AG04449 (cell line): ENCODE data around the gene IL22.

ENCODE experiments used
- CTCF ChIA-PET: fragments of 350-600 bp; formaldehyde crosslinking; extraction: SDS; loops from one replicate; lab custom pipeline; 2021; ENCODE audit warnings: antibody characterized with exemption; lab: Yijun Ruan, JAX
- POLR2A ChIA-PET: fragments of 400-600, 350-600 bp; formaldehyde crosslinking; extraction: SDS; loops from one replicate; lab custom pipeline; 2020; ENCODE audit warnings: antibody characterized with exemption, inconsistent platforms; lab: Yijun Ruan, JAX
- DNase-seq: peaks from one replicate; pipeline ENCODE4 v3.0.0-alpha.2; 2010; ENCODE audit warnings: low read depth, low spot score
- H3K4me3 ChIP-seq: 2 replicates; pipeline ENCODE4 v1.5.1; 2011; ENCODE audit warnings: low read depth, mild to moderate bottlenecking, control low read depth, low read length
- CTCF ChIP-seq: IDR thresholded peaks from one replicate; pipeline ENCODE4 v1.5.1; 2011; ENCODE audit warnings: mild to moderate bottlenecking, moderate library complexity, low read length, control low read depth, inconsistent platforms; ENCODE audit not compliant: insufficient read depth; ENCODE audit errors: missing control alignments

The IL22 gene

GRCh38 chr12:68280240-68280639 is 26.8 kb upstream of the IL22 start:
- TF ChIP-seq CTCF, result no peak
- no peak for DNase-seq
- POLR2A ChIA-PET, result no interaction called here
- no peak overlapping the region for H3K4me3 ChIP-seq
- CTCF ChIA-PET, result no interaction called here

- POLR2A ChIA-PET, result no interaction called here
- no peak for DNase-seq
- H3K4me3 ChIP-seq, result no peak overlapping the region
- TF ChIP-seq CTCF, result no peak
- CTCF ChIA-PET, result no interaction called here
These were observed 26.0 kb upstream of the IL22 start for GRCh38 chr12:68279227-68280054.

DNA sequence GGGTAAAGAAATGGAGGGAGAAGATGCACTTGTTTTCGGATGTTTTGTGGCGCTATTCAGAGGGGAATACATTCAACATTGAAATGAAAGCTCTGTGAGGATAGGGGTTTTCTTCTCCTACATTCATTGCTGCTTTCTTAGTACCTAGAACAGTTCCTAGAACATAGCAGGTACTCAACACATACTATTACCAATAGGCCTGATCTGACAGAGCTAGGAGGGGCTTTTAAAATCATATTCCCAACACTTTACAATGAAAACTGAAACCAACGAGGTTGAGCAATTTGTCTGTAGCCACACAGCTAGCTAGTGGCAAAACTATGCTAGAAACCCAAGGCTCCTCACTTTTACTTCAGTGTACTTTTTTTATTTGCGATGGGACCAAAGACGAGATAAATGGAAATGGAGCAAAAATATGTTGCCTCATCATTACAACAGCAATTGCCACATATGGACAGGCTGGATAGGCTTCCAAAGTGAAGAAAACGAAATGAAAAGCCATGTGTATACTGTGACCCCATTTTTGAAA is 23.1 kb upstream of the IL22 start:
- no peak overlapping the region for H3K4me3 ChIP-seq
- no peak for TF ChIP-seq CTCF
- DNase-seq, result no peak
- ChIA-PET CTCF (no interaction called here), POLR2A (no interaction called here)

DNA sequence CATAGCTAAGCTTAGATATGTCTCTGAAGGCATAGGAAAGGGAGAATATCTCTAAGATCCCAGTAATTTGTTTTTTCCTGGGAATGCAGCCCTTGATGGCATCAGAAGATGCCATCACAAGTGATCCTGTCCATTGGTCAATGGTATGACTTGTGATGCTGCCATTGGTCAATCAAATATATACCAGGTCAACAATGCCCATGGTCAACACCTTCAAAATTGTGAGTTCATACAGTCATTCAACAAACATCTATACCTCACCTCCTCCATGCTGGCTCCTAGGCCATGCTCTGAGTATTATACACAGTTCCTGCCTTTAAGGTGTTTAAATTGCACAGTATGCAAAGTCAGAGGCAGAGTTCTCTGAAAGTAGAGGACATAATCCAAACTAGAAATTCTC is 19.3 kb upstream of the IL22 start:
- ChIA-PET CTCF (interaction anchor here (2.2 kb wide), 1 partner anchor 11 kb away, joined by 5 read pairs; no protein-coding TSS in a partner anchor), POLR2A (no interaction called here)
- DNase-seq, result no peak
- H3K4me3 ChIP-seq, result no peak overlapping the region
- no peak for TF ChIP-seq CTCF

DNA sequence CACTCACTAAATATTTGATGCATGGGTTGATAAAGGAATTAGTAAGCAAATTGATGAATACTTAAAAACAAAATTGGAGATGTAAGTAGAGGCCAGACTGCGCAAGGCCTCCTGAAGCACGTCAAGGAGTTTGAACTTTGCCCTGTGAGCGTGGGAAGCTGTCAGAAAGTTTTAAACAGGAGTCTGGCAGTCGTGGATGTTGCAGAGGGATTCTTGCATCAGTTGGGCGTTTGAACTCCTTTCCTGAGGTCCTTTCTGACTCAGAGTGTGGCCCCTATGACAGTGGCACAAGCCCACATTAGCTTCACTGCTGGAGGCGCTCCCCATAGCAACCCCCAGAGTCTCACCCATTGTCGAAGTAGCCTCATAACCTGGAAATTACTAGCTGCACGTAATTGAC is 17.9 kb upstream of the IL22 start:
- no peak for TF ChIP-seq CTCF
- H3K4me3 ChIP-seq, result no peak overlapping the region
- ChIA-PET POLR2A (no interaction called here), CTCF (interaction anchor here (1.1 kb wide), 1 partner anchor 12 kb away, joined by 3 read pairs; no protein-coding TSS in a partner anchor)
- DNase-seq, result no peak

DNA sequence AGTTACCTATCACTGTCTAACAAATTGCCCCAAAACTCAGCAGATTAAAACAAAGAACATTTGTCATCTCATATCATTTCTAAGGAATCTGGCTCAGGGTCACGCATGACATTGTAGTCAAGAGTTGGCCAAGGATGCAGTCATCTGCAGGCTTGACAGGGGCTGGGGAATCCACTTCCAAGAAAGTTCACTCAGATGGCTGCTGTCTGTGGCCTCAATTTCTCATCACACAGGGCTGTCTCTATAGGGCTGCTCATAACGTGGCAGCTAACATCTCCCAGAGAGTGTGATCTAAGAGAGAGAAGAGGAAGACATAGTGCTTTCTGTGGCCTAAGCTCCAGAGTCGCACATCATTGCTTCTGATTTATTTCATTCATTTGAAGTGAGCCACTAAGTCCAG is 17.0 kb upstream of the IL22 start:
- ChIA-PET CTCF (no interaction called here), POLR2A (no interaction called here)
- no peak for TF ChIP-seq CTCF

More for the DNA sequence above, 17.0 kb upstream of the IL22 start:
- DNase-seq, result no peak
- H3K4me3 ChIP-seq, result no peak overlapping the region
